Pancreas (tissue), 10 donors: ENCODE data around the gene MAZ. TPM values are rescaled to one million over a fixed set of nuclear protein-coding genes. Genes with fewer than 3 reads are reported as not detected.

Experiments used
- ATAC-seq, 4 donors: fragments of 200-7000 bp; cut with Tn5 transposase; one replicate each; pipeline versions ENCODE4 v1.8.0 to v1.9.1; 2020; ENCODE audit warnings: mild to moderate bottlenecking in 4 of 4, moderate library complexity in 4 of 4
- DNase-seq, 6 donors: peaks; one replicate each; pipeline ENCODE4 v3.0.0-alpha.2; 2020
- FAIRE-seq: peaks from 2 replicates; lab custom pipeline; 2012; peaks lifted over from hg19 to GRCh38; lab: Jason Lieb, UNC
- H3K27ac ChIP-seq, 4 donors: fragments of 200-600 bp; sonication (generic); 1 replicate in 3 of 4; 2 replicates in 1 of 4; pipeline versions ENCODE4 v1.5.0 to v1.8.0; 2020
- H3K27me3 ChIP-seq, 4 donors: fragments of 200-600 bp; one replicate each; pipeline ENCODE4 v1.8.0; 2021
- H3K36me3 ChIP-seq, 3 donors: fragments of 200-600 bp; sonication (generic) in 1 of 3; one replicate each; pipeline versions ENCODE4 v1.5.0 to v1.8.0; 2020 to 2021
- H3K4me1 ChIP-seq, 3 donors: fragments of 200-600 bp; one replicate each; pipeline ENCODE4 v1.8.0; 2021
- H3K4me3 ChIP-seq, 4 donors: fragments of 200-600 bp; sonication (generic) in 2 of 4; one replicate each; pipeline versions ENCODE4 v1.5.0 to v1.8.0; 2020 to 2021
- H3K9me3 ChIP-seq, 4 donors: fragments of 200-600 bp; one replicate each; pipeline ENCODE4 v1.8.0; 2021
- CTCF ChIP-seq, 4 donors: fragments of 200-600 bp; sonication (generic) in 3 of 4; IDR thresholded peaks; one replicate each; pipeline versions ENCODE4 v1.5.0 to v1.8.0; 2021; ENCODE audit warnings: antibody characterized with exemption in 4 of 4
- whole genome bisulfite sequencing, 2 donors: extraction: QIAGEN DNeasy Blood & Tissue Kit; methylation state at CpG; one replicate each; pipeline ENCODE4 v1.1.7; 2013; 5-methylcytosine and 5-hydroxymethylcytosine counted together
- intact Hi-C, 3 donors: fragments of 100-400 bp; cut with DNase I; formaldehyde crosslinking; loops; one replicate each; pipeline versions ENCODE4 v1.11.1 to v1.14.2; 2022
- polyA plus RNA-seq, 2 donors: library from polyadenylated mRNA; stranded (reverse); fragments of 200-250 nt; gene quantifications; one replicate each; pipeline ENCODE4 v1.2.3, GENCODE V29; 2013
- total RNA-seq, 6 donors: library from RNA; stranded (reverse); fragmentation: NEBNext Ultra II Directional in 4 of 6; extraction: Animal tissue kit (Norgen Biotek cat#: 25700) in 4 of 6; gene quantifications; one replicate each; pipeline versions ENCODE4 v1.2.1 to v1.2.4, GENCODE V29; 2021 to 2023
- donor health status: healthy with polysubstance abuse.
- donor health status: DM: no; HTN: no; CAD: no; lungs with moderate emphysema.
- donor health status: DM: no; HTN: no; CAD: no.
- donor health status: control.
- donor health status: control.
- donor health status: Bipolar disorder and iron deficiency.
- donor health status: DM: yes; HTN: yes; CAD: no.
- donor health status: DM: no; HTN: no; CAD: no.
- donor health status: DM: no; HTN: no; CAD: no.
- donor health status: DM: yes; HTN: yes; CAD: no.

The MAZ gene
- total and polyA plus RNA-seq, 8 donors, result 84.8 to 122 (median 96.2) TPM

- Histone ChIP-seq H3K27me3 (no peaks in the 10 kb centered on the region), H3K4me3 (peak overlapping the region in 1 of 4 donors; percentile 55), H3K9me3 (no peaks in the 10 kb centered on the region), H3K27ac (peak overlapping the region in 1 of 4 donors; percentile 2), H3K4me1 (peaks cover 0 to 20% (median 0%) of the 10 kb centered on the region in 3 donors), H3K36me3 (no peaks in the 10 kb centered on the region)
- peak in 3 of 6 donors; percentile 40 to 85 (median 64) for DNase-seq
- no peak for FAIRE-seq
- intact Hi-C loops, result no loop called here
- TF ChIP-seq CTCF (IDR thresholded peaks at IDR 0.05), result no peak
- no peak for ATAC-seq
- WGBS, 2 donors, result 81 to 85% methylated on average over 31 of the region's 31 CpGs
These were observed 2.9 kb downstream of the MAZ start for GRCh38 chr16:29809031-29809747.

- peak in 2 of 6 donors; percentile 57 to 77 for DNase-seq
- ATAC-seq, result no peak
- no peak for FAIRE-seq
- no peaks in the 10 kb centered on the region for H3K27me3 ChIP-seq
- H3K27ac ChIP-seq, result peak overlapping the region in 2 of 4 donors; percentile 85 to 87
- H3K4me1 ChIP-seq, result peaks cover 0 to 20% (median 0%) of the 10 kb centered on the region in 3 donors
- H3K4me3 ChIP-seq, result no peak overlapping the region
- H3K36me3 ChIP-seq, result no peaks in the 10 kb centered on the region
- intact Hi-C loops, result no loop called here
- TF ChIP-seq CTCF (IDR thresholded peaks at IDR 0.05), result no peak
- WGBS, 2 donors, result 72 to 81% methylated on average over 22 to 23 of the region's 23 CpGs
- no peaks in the 10 kb centered on the region for H3K9me3 ChIP-seq
These were observed 3.7 kb downstream of the MAZ start for GRCh38 chr16:29809850-29810698.

- Histone ChIP-seq H3K27ac (peak overlapping the region in 3 of 4 donors; percentile 76 to 87 (median 85)), H3K4me1 (peaks cover 0 to 20% (median 0%) of the 10 kb centered on the region in 3 donors), H3K27me3 (no peaks in the 10 kb centered on the region), H3K4me3 (peak overlapping the region in 1 of 4 donors; percentile 52), H3K36me3 (no peaks in the 10 kb centered on the region), H3K9me3 (no peaks in the 10 kb centered on the region)
- FAIRE-seq (no peak), ATAC-seq (no peak), DNase-seq (peak in 1 of 6 donors; percentile 45)
- intact Hi-C loops, result no loop called here
- WGBS, 2 donors, result 31 to 33% methylated on average over 9 of the region's 9 CpGs
- no peak for TF ChIP-seq CTCF (IDR thresholded peaks at IDR 0.05)
These were observed 4.4 kb downstream of the MAZ start for GRCh38 chr16:29810699-29811169.

GRCh38 chr16:29811170-29811895 lies 5.0 kb downstream of the MAZ start:
- 0 to 1% methylated on average over 27 to 31 of the region's 31 CpGs for WGBS, 2 donors
- ATAC-seq, result peak; percentile 70 to 78 (median 76)
- peaks cover 0 to 20% (median 0%) of the 10 kb centered on the region in 3 donors for H3K4me1 ChIP-seq
- no peaks in the 10 kb centered on the region for H3K27me3 ChIP-seq
- intact Hi-C loops, result no loop called here
- H3K4me3 ChIP-seq, result peak overlapping the region; percentile 18 to 52 (median 36)
- H3K9me3 ChIP-seq, result no peaks in the 10 kb centered on the region
- no peak for TF ChIP-seq CTCF (IDR thresholded peaks at IDR 0.05)
- H3K36me3 ChIP-seq, result no peaks in the 10 kb centered on the region
- peak; percentile 90 to 98 (median 97) for DNase-seq
- peak overlapping the region; percentile 62 to 87 (median 80) for H3K27ac ChIP-seq
- FAIRE-seq, result peak; percentile 96
